ENCODE data around the gene TUBB2B.

The TUBB2B gene

GRCh38 chr6:3175715-3176402 is 51.6 kb downstream of the TUBB2B start:
- Histone ChIP-seq H3K4me1 (ENCODE audit: insufficient read depth, low read length) (peaks cover 11% of the 10 kb centered on the region), H3K27ac (ENCODE audit: low read length) (no peak overlapping the region), H3K9me3 (ENCODE audit: insufficient read depth, low read depth, low read length) (no peaks in the 10 kb centered on the region), H3K27me3 (ENCODE audit: insufficient read depth, low read length) (no peaks in the 10 kb centered on the region), H3K9ac (ENCODE audit: low read depth, low read length) (no peak overlapping the region), H3K4me3 (ENCODE audit: low read length) (no peak overlapping the region), H3K36me3 (ENCODE audit: insufficient read depth, low read depth, low read length) (no peaks in the 10 kb centered on the region)
